HuH-7.5 (cell line): ENCODE data around the gene SLU7.

Experiments
- DNase-seq: peaks from one replicate; pipeline ENCODE4 v3.0.0; 2011; ENCODE audit warnings: low spot score

The SLU7 gene

GRCh38 chr5:160367261-160367660 is 51.6 kb downstream of the SLU7 start:
- DNase-seq = no peak

DNA sequence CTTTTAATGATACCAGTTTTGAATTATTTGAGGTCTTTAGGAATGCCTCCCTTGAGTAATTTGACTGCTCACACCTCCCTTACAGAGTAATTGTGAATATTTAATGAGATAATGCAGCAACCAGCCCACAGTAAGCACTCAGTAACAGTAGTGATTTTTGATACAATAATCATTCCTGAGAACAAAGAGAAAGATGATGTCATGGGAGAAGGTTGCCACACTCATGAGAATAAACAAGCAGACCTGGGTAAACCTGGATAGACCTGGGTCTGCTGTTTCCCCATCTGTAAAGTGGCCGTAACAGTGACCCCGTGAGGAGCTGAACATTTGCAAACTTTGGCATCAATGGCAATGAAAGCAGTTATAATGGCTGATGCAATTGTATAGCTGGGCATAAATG is 52.7 kb downstream of the SLU7 start:
- DNase-seq = no peak

DNA sequence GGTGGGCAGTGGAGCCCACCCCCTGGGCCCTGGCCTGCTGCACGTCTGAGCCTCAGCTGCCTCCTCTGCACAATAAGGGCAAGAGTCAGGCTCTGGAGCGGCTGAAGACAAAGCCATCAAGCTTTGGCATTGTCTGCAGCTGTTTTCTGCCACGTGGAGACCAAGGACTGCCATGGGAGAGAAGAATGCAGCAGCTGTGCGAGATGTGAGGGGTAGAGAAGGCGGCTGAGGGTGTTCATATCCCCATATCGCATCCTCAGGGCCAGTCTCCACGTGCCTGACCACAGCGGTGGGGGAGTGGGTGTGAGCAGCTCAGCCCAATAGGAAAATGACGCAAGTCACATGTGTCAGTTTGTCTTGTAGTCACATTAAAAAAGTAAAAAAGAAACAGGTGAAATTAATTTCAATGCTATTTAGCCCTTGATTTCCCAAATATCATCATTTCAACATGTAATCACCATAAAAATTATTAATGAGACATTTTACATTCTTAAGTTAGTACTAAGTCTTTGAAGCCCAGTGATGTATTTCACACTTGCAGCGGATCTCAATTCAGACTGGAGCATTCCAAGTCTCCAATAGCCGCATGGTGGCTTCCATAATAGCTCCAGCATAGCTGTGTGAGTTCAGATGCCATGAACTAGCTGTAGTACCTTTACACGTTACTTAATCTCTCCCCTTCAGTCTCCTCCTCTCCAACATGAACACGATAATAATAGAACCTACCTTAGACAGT is 55.1 kb downstream of the SLU7 start:
- no peak for DNase-seq

DNA sequence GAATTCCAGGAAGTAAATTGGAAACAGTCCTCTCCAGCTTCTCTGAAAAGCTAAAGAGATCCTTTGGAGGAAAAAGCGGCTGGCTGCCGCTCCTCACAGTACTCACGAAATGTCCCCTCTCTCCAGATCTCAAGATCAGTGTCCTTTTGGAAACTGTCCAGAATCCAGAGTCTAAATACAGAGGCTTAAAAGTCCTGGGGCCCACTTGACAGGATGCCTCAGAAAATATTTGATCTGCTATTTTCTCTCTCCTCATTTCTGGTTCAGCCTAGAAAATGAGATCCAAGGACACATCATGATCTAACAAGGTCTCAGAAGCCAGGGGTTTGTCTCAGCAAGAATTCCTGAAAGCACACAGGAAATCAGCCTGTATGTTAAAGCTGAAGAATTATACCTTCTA is 55.7 kb downstream of the SLU7 start:
- no peak for DNase-seq

GRCh38 chr5:160361624-160362228 is 57.2 kb downstream of the SLU7 start:
- DNase-seq = no peak

DNA sequence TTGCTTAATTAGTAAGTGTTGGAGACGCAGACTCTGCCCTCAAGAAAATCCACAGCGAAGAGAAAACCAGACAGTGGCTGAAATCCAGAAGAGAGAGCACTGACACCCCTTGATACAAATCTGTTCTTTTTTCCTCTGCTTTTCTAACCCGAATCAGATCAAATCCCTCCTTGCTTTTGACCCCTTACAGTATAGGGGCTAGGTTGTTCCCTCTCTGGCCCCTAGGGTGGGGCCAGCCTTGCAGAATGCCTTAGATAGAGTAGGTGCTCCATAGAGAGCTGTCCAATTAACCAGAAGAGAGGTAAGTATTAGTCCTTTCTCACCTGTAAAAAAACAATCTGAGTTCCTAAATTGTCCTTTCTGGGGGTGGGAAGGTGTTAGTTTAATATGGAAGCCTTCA is 58.6 kb downstream of the SLU7 start:
- DNase-seq = no peak

DNA sequence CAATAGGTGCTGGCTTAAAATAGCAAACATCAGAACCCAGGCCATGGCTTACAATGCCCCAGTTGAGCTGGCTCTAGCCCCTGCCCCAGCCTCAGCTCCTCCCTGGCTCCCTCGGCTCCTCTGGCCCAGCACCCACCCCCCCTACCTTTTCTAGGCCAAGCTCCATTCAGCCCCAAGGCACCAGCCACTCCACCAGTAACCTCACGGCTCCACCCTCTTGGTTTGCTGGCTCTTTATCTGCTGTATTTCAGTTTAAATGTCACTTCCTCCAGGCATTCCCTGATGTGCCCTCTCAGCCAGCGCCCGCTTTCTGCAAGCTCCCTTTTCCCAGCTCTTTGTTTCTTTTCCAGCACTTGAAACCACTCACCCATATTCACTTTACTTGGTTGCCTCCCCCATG is 59.1 kb downstream of the SLU7 start:
- DNase-seq = no peak

DNA sequence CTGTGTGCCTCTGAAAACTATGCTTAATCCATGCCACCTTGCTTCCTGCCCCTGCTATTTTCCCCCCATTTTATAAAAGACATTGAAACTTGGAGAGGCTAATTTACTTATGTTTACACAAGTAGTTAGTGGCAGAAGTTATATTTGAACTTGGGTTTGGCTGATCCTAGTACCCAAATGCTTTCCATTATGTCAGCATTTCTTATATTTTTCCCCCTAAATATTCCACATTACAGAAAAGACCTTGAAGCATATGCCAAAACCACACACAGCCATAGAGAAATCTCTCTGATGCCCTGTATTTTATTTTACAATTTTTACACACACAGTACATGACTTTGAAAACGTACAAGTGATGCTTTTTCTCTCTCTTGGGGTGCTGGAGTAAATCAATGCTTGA is 59.6 kb downstream of the SLU7 start:
- DNase-seq = no peak

DNA sequence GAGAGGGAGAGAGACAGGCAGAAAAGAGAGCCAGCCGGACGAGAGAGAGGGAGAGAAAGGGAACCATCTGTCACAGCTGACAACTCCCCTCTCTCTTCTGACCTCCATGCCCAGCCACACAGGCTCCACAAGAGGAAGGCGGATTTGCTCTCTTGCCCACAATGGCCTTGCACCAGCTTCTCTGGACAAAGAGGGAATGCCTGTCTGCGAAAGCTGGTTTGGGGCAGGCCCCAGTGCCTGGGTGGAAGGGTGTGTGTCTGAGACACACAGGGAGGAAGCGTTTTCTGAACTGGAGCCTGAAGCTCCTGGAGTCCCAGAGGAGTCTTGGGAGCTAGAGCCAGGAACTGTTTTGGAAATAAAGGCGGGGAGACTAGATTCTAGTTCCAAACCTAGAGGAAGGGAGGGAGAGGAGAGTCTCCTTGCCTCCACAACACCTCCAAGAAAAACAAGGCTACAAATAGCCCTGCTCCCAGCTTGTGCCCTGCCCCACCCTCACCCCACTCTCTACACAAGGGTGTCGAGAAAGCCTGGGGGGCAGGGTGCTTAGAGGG is 60.9 kb downstream of the SLU7 start:
- no peak for DNase-seq

DNA sequence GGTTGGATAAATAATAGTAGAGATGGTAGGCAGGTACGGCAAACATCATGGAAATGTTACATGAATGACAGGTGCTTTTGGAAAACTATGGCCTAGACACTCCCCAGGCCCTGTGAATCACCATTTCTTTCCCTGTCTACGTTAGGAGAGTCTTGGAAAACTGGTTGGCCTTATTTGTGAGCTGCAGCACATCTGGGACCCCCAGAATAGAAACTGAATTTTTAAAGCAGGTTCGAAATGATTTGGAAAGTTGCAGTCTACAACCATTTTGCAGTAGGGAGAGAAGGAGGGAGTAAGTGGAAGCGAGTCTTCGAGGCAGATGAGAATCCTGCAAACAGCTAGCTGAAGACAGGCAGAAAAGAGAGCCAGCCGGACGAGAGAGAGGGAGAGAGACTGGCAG is 61.5 kb downstream of the SLU7 start:
- no peak for DNase-seq

- no peak for DNase-seq
These were observed 62.1 kb downstream of the SLU7 start for GRCh38 chr5:160356550-160357347.

GRCh38 chr5:160354666-160355065 is 64.2 kb downstream of the SLU7 start:
- no peak for DNase-seq

GRCh38 chr5:160353379-160353778 is 65.5 kb downstream of the SLU7 start:
- no peak for DNase-seq

- DNase-seq = no peak
These were observed 66.6 kb downstream of the SLU7 start for GRCh38 chr5:160352308-160352707.
